CD4-positive, alpha-beta T cell (primary cell): ENCODE results near the gene TCEAL2. TPM values are rescaled to one million over a fixed set of nuclear protein-coding genes. Genes with fewer than 3 reads are reported as not detected.

ENCODE experiments used
- ATAC-seq: fragments of 200-7000 bp; cut with Tn5 transposase; one replicate; pipeline ENCODE4 v1.10.0; 2022; ENCODE audit warnings: mild to moderate bottlenecking; ENCODE audit not compliant: poor library complexity
- CTCF ChIA-PET: fragments of 350-600 bp; sonication (Branson Sonifier 250); formaldehyde crosslinking; loops from one replicate; lab custom pipeline; 2021; ENCODE audit warnings: antibody characterized with exemption, inconsistent platforms; lab: Charles Lee
- POLR2A ChIA-PET: fragments of 350-600 bp; sonication (Branson Sonifier 250); formaldehyde crosslinking; loops from one replicate; lab custom pipeline; 2021; ENCODE audit warnings: antibody characterized with exemption, inconsistent platforms; lab: Charles Lee
- DNase-seq, 14 experiments: peaks; one replicate each; pipeline ENCODE4 v3.0.0-alpha.2; 2013 to 2020; ENCODE audit warnings: mixed read lengths in 2 of 14
- H3K27ac ChIP-seq, 2 donors: one replicate each; pipeline versions ENCODE4 v1.5.1 to v1.7.0; 2013; ENCODE audit warnings: low read length in 2 of 2, low read depth in 1 of 2, mild to moderate bottlenecking in 1 of 2
- H3K27me3 ChIP-seq, 2 experiments: 1 replicate in 1 of 2; 2 replicates in 1 of 2; pipeline versions ENCODE4 v1.6.1 to v1.7.0; 2013; ENCODE audit warnings: low read length in 2 of 2, control low read depth in 1 of 2, mild to moderate bottlenecking in 1 of 2, moderate library complexity in 1 of 2; ENCODE audit not compliant: insufficient read depth in 2 of 2, control insufficient read depth in 1 of 2
- H3K36me3 ChIP-seq: one replicate; pipeline ENCODE4 v1.6.1; 2013; ENCODE audit warnings: low read length, control low read depth; ENCODE audit not compliant: insufficient read depth
- H3K4me1 ChIP-seq: one replicate; pipeline ENCODE4 v1.6.1; 2013; ENCODE audit warnings: low read length, control low read depth; ENCODE audit not compliant: insufficient read depth
- H3K4me3 ChIP-seq: one replicate; pipeline ENCODE4 v1.5.1; 2013; ENCODE audit warnings: mild to moderate bottlenecking, low read length, moderate library complexity
- H3K9me3 ChIP-seq, 2 experiments: 1 replicate in 1 of 2; 2 replicates in 1 of 2; pipeline versions ENCODE4 v1.6.1 to v1.7.0; 2013; ENCODE audit warnings: low read length in 2 of 2, mild to moderate bottlenecking in 2 of 2, control low read depth in 1 of 2, moderate library complexity in 1 of 2; ENCODE audit not compliant: control insufficient read depth in 1 of 2, insufficient read depth in 1 of 2
- H3K27ac Mint-ChIP-seq: one replicate; pipeline ENCODE4 v1.8.0; 2020; ENCODE audit warnings: mixed read lengths
- H3K27me3 Mint-ChIP-seq: one replicate; pipeline ENCODE4 v1.8.0; 2021; ENCODE audit warnings: mixed read lengths
- H3K36me3 Mint-ChIP-seq: one replicate; pipeline ENCODE4 v1.8.0; 2021; ENCODE audit warnings: low read depth, mixed read lengths
- H3K4me1 Mint-ChIP-seq: one replicate; pipeline ENCODE4 v1.8.0; 2021; ENCODE audit warnings: low read depth, mixed read lengths
- H3K4me3 Mint-ChIP-seq: one replicate; pipeline ENCODE4 v1.8.0; 2020; ENCODE audit warnings: mild to moderate bottlenecking, mixed read lengths
- H3K9me3 Mint-ChIP-seq: one replicate; pipeline ENCODE4 v1.8.0; 2020; ENCODE audit warnings: mixed read lengths
- intact Hi-C, 2 experiments: fragments of 100-400 bp; cut with DNase I in 1 of 2; cut with micrococcal nuclease in 1 of 2; formaldehyde crosslinking; loops; one replicate each; pipeline versions ENCODE4 v1.15.1 to v1.9.0; 2023 to 2025; cut with DNase I, micrococcal nuclease
- total RNA-seq, 174 experiments: library from RNA in 2 of 174; stranded (reverse) in 2 of 174; gene quantifications; one replicate each; pipeline ENCODE4 v1.2.3 and lab custom pipeline; 2021 to 2026
- TF ChIP-seq, protein P1 (sequence below): fragments of 200-600 bp; IDR thresholded peaks from one replicate; pipeline ENCODE4 v1.8.0; 2022; ENCODE audit warnings: antibody characterized with exemption, mild to moderate bottlenecking

TCEAL2 gene
- total RNA-seq, 2 experiments from 2014 or later, result 0.59 to 1.2 TPM

DNA sequence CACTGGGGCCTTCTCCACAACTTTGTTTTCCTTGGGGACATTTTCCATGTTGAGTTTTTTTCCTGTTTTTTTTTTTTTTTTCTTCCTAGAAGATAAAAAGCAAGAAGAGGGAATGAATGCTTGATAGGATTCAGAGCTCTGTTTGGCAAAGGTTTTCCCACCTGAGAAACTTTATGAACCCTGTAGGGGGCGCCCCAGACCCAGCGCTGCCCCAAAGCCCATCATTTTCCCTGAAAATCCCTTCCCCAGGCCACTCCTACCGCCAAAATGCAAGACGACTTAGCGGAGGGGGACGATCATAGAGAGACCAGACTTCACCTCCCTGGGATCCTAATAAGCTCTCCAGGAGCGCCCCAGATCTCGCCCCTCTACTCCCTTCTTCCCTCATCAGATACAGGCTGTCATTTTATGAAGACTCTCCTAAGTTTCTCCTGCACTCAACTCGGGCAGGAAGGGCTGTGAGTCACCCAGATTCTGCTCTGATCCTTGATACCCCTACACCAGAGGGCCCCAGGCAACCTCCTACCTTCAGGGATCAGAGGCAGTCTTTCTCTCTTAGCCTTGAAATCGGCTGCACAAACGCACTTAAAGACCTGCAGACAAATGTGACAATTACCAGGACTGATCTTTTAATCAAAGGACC lies 28.9 kb downstream of the TCEAL2 start:
- CTCF ChIA-PET, result interaction anchor here (0.6 to 1.0 kb wide), 2 partner anchors 18 to 516 kb away, joined by 3 read pairs; no protein-coding TSS in a partner anchor

DNA sequence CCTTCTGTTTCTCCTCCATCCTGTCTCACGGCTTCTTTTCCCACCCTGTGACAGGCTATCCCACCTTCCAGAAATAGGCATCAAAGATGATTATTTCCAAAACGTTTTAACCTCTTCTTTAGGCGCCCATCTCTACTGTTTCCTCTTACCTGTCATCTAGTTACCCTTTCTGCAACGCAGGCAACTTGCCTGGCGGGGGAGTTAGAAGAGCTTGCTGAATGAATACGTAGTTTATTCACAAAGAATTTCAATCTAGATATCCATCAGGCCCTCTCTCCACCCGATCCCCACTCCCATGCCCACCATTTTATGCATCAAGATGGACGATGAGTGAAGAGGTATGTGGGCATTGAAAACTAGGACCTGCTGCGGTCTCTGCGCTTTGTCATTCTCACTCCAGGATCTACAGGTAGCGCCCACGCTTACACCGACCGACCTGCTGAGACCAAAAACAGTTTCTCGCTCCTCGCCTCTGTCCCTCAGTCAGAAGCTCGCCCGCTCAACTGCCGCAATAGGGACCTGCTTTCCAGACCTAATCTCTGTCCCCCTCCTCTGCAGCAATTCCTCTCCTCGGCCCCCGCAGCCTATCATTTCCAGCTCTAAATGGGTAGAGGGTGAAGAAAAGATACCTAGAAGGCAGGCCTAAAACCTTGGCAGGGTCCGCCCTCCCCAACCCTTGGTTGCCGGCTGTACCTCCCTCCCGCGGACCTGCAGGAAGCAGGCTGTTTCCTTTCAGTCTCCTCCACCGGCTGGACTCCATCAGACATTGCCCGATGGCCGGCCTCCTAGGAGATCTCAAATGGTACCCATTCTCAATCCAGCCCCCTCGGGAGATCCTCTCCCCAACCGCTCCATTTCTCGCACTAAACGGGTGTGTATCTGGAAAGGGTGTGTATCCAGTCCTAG lies 29.7 kb downstream of the TCEAL2 start:
- Mint-ChIP-seq H3K9me3 (no peaks in the 10 kb centered on the region), H3K4me3 (peak overlapping the region; percentile 99), H3K27ac (peak overlapping the region; percentile 94), H3K4me1 (peaks cover 20% of the 10 kb centered on the region), H3K36me3 (peaks cover 8% of the 10 kb centered on the region), H3K27me3 (peaks cover 4% of the 10 kb centered on the region)
- intact Hi-C loops, result no loop called here
- TF ChIP-seq, protein P1, sequence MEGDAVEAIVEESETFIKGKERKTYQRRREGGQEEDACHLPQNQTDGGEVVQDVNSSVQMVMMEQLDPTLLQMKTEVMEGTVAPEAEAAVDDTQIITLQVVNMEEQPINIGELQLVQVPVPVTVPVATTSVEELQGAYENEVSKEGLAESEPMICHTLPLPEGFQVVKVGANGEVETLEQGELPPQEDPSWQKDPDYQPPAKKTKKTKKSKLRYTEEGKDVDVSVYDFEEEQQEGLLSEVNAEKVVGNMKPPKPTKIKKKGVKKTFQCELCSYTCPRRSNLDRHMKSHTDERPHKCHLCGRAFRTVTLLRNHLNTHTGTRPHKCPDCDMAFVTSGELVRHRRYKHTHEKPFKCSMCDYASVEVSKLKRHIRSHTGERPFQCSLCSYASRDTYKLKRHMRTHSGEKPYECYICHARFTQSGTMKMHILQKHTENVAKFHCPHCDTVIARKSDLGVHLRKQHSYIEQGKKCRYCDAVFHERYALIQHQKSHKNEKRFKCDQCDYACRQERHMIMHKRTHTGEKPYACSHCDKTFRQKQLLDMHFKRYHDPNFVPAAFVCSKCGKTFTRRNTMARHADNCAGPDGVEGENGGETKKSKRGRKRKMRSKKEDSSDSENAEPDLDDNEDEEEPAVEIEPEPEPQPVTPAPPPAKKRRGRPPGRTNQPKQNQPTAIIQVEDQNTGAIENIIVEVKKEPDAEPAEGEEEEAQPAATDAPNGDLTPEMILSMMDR, result no peak
- DNase-seq (peak in 12 of 14 experiments; percentile 1 to 58 (median 12)), ATAC-seq (peak; percentile 47)
- POLR2A ChIA-PET, result interaction anchor here (0.9 to 2.1 kb wide), 3 partner anchors 223 to 497 kb away, joined by 3 to 18 read pairs (median 3); partner anchors contain the start of genes ARMCX5 and ZMAT1
- Histone ChIP-seq H3K9me3 (no peaks in the 10 kb centered on the region), H3K4me3 (peak overlapping the region; percentile 74), H3K36me3 (no peaks in the 10 kb centered on the region), H3K27ac (peak overlapping the region in 1 of 2 donors; percentile 75), H3K27me3 (no peaks in the 10 kb centered on the region), H3K4me1 (peaks cover 12% of the 10 kb centered on the region)
- CTCF ChIA-PET, result interaction anchor here (0.6 kb wide), 1 partner anchor 709 kb away, joined by 3 read pairs; no protein-coding TSS in a partner anchor

More for the DNA sequence above, 28.9 kb downstream of the TCEAL2 start:
- Histone ChIP-seq H3K27me3 (no peaks in the 10 kb centered on the region), H3K4me1 (peaks cover 12% of the 10 kb centered on the region), H3K4me3 (peak overlapping the region; percentile 74), H3K27ac (peak overlapping the region in 1 of 2 donors; percentile 75), H3K36me3 (no peaks in the 10 kb centered on the region), H3K9me3 (no peaks in the 10 kb centered on the region)
- TF ChIP-seq, protein P1, result peak; percentile 25
- Mint-ChIP-seq H3K27ac (peak overlapping the region; percentile 94), H3K27me3 (no peaks in the 10 kb centered on the region), H3K9me3 (no peaks in the 10 kb centered on the region), H3K36me3 (peaks cover 8% of the 10 kb centered on the region), H3K4me1 (peaks cover 20% of the 10 kb centered on the region), H3K4me3 (peak overlapping the region; percentile 99)
- ATAC-seq, result peak; percentile 7
- peak in 7 of 14 experiments; percentile 0 to 32 (median 24) for DNase-seq
- intact Hi-C loops, result no loop called here
- POLR2A ChIA-PET, result interaction anchor here (2.1 kb wide), 1 partner anchor 222 kb away, joined by 18 read pairs; the partner anchor contains the start of gene ZMAT1

DNA sequence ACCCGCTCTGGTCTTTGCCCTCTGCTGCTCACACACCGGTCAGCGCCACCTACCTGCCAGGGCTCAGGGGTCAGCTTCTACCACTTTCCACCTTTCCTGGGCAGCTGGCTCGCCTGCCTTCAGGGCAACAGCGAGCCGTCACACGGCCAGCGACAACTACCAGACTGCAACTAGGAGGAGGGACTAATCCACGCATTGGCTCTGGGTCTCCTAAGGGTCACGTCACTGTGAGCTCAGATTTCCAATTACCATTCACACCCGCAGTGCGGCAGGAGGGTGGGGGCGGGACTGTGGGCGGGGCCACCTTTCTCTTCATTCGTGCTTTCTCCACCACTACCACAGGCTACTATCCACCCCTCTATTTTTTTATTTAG lies 30.3 kb downstream of the TCEAL2 start, which contains the start of gene BEX5:
Gene BEX5, minus strand, starts transcription at position 172 of the 374 bp plus-strand sequence. CDS start 1,712 bp downstream, outside the sequence.
- CTCF ChIA-PET, result no interaction called here
- Histone ChIP-seq H3K4me3 (peak within 1 kb of the TSS; percentile 74), H3K4me1 (peaks cover 12% of the 10 kb centered on the region), H3K27me3 (no peaks in the 10 kb centered on the region), H3K9me3 (no peaks in the 10 kb centered on the region), H3K36me3 (no peaks in the 10 kb centered on the region), H3K27ac (peak within 1 kb of the TSS in 1 of 2 donors; percentile 75)
- peak; percentile 95 for ATAC-seq
- POLR2A ChIA-PET, result interaction anchor here (0.9 to 2.1 kb wide), 3 partner anchors 224 to 496 kb away, joined by 3 to 18 read pairs (median 3); partner anchors contain the start of genes ARMCX5 and ZMAT1
- H3K9me3 Mint-ChIP-seq, result no peaks in the 10 kb centered on the region
- DNase-seq, result peak; percentile 23 to 87 (median 46)
- H3K27me3 Mint-ChIP-seq, result peaks cover 5% of the 10 kb centered on the region
- peaks cover 8% of the 10 kb centered on the region for H3K36me3 Mint-ChIP-seq
- peaks cover 20% of the 10 kb centered on the region for H3K4me1 Mint-ChIP-seq
- TF ChIP-seq, protein P1, result no peak
- peak within 1 kb of the TSS; percentile 99 for H3K4me3 Mint-ChIP-seq
- peak within 1 kb of the TSS; percentile 94 for H3K27ac Mint-ChIP-seq
- intact Hi-C loops, result no loop called here
